CD4-positive, alpha-beta T cell (primary cell): ENCODE data around the gene RPTOR. TPM values are rescaled to one million over a fixed set of nuclear protein-coding genes. Genes with fewer than 3 reads are reported as not detected.
"Not testable (repeated sequence)": the region's sequence is repeated elsewhere in the genome, so short reads cannot be mapped to it uniquely, and the experiment has no call there.

Source experiments
- ATAC-seq: fragments of 200-7000 bp; cut with Tn5 transposase; one replicate; pipeline ENCODE4 v1.10.0; 2022; ENCODE audit warnings: mild to moderate bottlenecking; ENCODE audit not compliant: poor library complexity
- CTCF ChIA-PET: fragments of 350-600 bp; sonication (Branson Sonifier 250); formaldehyde crosslinking; loops from one replicate; lab custom pipeline; 2021; ENCODE audit warnings: antibody characterized with exemption, inconsistent platforms; lab: Charles Lee
- POLR2A ChIA-PET: fragments of 350-600 bp; sonication (Branson Sonifier 250); formaldehyde crosslinking; loops from one replicate; lab custom pipeline; 2021; ENCODE audit warnings: antibody characterized with exemption, inconsistent platforms; lab: Charles Lee
- DNase-seq, 14 experiments: peaks; one replicate each; pipeline ENCODE4 v3.0.0-alpha.2; 2013 to 2020; ENCODE audit warnings: mixed read lengths in 2 of 14
- H3K27ac ChIP-seq, 2 donors: one replicate each; pipeline versions ENCODE4 v1.5.1 to v1.7.0; 2013; ENCODE audit warnings: low read length in 2 of 2, low read depth in 1 of 2, mild to moderate bottlenecking in 1 of 2
- H3K27me3 ChIP-seq, 2 experiments: 1 replicate in 1 of 2; 2 replicates in 1 of 2; pipeline versions ENCODE4 v1.6.1 to v1.7.0; 2013; ENCODE audit warnings: low read length in 2 of 2, control low read depth in 1 of 2, mild to moderate bottlenecking in 1 of 2, moderate library complexity in 1 of 2; ENCODE audit not compliant: insufficient read depth in 2 of 2, control insufficient read depth in 1 of 2
- H3K36me3 ChIP-seq: one replicate; pipeline ENCODE4 v1.6.1; 2013; ENCODE audit warnings: low read length, control low read depth; ENCODE audit not compliant: insufficient read depth
- H3K4me1 ChIP-seq: one replicate; pipeline ENCODE4 v1.6.1; 2013; ENCODE audit warnings: low read length, control low read depth; ENCODE audit not compliant: insufficient read depth
- H3K4me3 ChIP-seq: one replicate; pipeline ENCODE4 v1.5.1; 2013; ENCODE audit warnings: mild to moderate bottlenecking, low read length, moderate library complexity
- H3K9me3 ChIP-seq, 2 experiments: 1 replicate in 1 of 2; 2 replicates in 1 of 2; pipeline versions ENCODE4 v1.6.1 to v1.7.0; 2013; ENCODE audit warnings: low read length in 2 of 2, mild to moderate bottlenecking in 2 of 2, control low read depth in 1 of 2, moderate library complexity in 1 of 2; ENCODE audit not compliant: control insufficient read depth in 1 of 2, insufficient read depth in 1 of 2
- H3K27ac Mint-ChIP-seq: one replicate; pipeline ENCODE4 v1.8.0; 2020; ENCODE audit warnings: mixed read lengths
- H3K27me3 Mint-ChIP-seq: one replicate; pipeline ENCODE4 v1.8.0; 2021; ENCODE audit warnings: mixed read lengths
- H3K36me3 Mint-ChIP-seq: one replicate; pipeline ENCODE4 v1.8.0; 2021; ENCODE audit warnings: low read depth, mixed read lengths
- H3K4me1 Mint-ChIP-seq: one replicate; pipeline ENCODE4 v1.8.0; 2021; ENCODE audit warnings: low read depth, mixed read lengths
- H3K4me3 Mint-ChIP-seq: one replicate; pipeline ENCODE4 v1.8.0; 2020; ENCODE audit warnings: mild to moderate bottlenecking, mixed read lengths
- H3K9me3 Mint-ChIP-seq: one replicate; pipeline ENCODE4 v1.8.0; 2020; ENCODE audit warnings: mixed read lengths
- intact Hi-C, 2 experiments: fragments of 100-400 bp; cut with DNase I in 1 of 2; cut with micrococcal nuclease in 1 of 2; formaldehyde crosslinking; loops; one replicate each; pipeline versions ENCODE4 v1.15.1 to v1.9.0; 2023 to 2025; cut with DNase I, micrococcal nuclease
- total RNA-seq, 174 experiments: library from RNA in 2 of 174; stranded (reverse) in 2 of 174; gene quantifications; one replicate each; pipeline ENCODE4 v1.2.3 and lab custom pipeline; 2021 to 2026
- TF ChIP-seq, protein P1 (sequence below): fragments of 200-600 bp; IDR thresholded peaks from one replicate; pipeline ENCODE4 v1.8.0; 2022; ENCODE audit warnings: antibody characterized with exemption, mild to moderate bottlenecking

The RPTOR gene
- total RNA-seq, 2 experiments from 2014 or later = 45.0 to 47.1 TPM

DNA sequence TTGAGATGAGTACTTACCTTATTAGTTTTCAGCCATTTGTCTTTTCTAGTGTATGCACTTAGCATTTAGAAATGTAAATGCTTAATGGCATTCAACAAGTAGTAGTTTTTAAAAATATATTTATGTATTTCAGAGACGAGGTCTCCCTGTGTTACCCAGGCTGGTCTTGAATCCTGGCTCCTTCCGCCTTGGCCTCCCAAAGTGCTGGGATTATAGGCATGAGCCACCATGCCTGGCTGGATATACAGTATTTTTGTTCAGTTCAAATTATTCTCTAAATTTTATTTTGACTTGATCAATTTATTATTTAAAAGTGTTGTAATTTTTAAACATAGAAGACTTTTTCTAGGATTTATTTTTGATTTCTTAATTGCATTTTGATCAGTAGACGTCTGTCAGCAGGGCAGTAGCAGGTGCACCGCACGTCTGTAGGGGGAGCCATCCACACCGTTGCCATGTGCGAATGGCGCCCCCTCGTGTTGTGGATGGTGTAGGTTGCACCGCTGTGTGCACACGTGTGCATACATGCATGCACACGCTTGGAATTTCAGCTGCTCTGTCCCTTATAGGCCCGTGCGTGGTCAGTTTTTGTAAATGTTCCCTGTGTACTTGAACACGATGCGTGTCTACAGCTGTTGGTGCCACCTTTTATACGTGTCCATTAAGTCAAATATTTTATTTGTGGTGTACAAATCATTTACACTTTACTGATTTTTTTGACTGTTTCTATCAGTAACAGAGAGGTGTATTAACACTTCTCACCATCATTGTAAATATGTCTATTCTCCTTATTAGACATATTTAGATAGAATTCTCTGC, 30.6 kb downstream of the RPTOR start:
- Mint-ChIP-seq H3K36me3 (peaks cover 13% of the 10 kb centered on the region), H3K27me3 (no peaks in the 10 kb centered on the region), H3K9me3 (no peaks in the 10 kb centered on the region), H3K4me3 (no peak overlapping the region), H3K27ac (no peak overlapping the region), H3K4me1 (peaks cover 25% of the 10 kb centered on the region)
- peak; percentile 100 for ATAC-seq
- TF ChIP-seq, protein P1, sequence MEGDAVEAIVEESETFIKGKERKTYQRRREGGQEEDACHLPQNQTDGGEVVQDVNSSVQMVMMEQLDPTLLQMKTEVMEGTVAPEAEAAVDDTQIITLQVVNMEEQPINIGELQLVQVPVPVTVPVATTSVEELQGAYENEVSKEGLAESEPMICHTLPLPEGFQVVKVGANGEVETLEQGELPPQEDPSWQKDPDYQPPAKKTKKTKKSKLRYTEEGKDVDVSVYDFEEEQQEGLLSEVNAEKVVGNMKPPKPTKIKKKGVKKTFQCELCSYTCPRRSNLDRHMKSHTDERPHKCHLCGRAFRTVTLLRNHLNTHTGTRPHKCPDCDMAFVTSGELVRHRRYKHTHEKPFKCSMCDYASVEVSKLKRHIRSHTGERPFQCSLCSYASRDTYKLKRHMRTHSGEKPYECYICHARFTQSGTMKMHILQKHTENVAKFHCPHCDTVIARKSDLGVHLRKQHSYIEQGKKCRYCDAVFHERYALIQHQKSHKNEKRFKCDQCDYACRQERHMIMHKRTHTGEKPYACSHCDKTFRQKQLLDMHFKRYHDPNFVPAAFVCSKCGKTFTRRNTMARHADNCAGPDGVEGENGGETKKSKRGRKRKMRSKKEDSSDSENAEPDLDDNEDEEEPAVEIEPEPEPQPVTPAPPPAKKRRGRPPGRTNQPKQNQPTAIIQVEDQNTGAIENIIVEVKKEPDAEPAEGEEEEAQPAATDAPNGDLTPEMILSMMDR = peak; percentile 100
- no peaks in the 10 kb centered on the region for H3K9me3 ChIP-seq
- peak; percentile 85 to 97 (median 90) for DNase-seq
- intact Hi-C loops = loop anchor here (1.0 to 5.0 kb wide), 4 partner anchors 92 to 324 kb away; no protein-coding TSS in a partner anchor
- CTCF ChIA-PET = interaction anchor here (0.5 to 1.6 kb wide), 28 partner anchors 9 to 328 kb away, joined by 3 to 11 read pairs (median 4); no protein-coding TSS in a partner anchor
- H3K27ac ChIP-seq = no peak overlapping the region
- H3K27me3 ChIP-seq = no peaks in the 10 kb centered on the region
- POLR2A ChIA-PET = interaction anchor here (0.5 to 0.9 kb wide), 2 partner anchors 83 to 88 kb away, joined by 3 read pairs; no protein-coding TSS in a partner anchor
- H3K36me3 ChIP-seq = peaks cover 3% of the 10 kb centered on the region
- H3K4me1 ChIP-seq = no peaks in the 10 kb centered on the region
- H3K4me3 ChIP-seq = no peak overlapping the region

DNA sequence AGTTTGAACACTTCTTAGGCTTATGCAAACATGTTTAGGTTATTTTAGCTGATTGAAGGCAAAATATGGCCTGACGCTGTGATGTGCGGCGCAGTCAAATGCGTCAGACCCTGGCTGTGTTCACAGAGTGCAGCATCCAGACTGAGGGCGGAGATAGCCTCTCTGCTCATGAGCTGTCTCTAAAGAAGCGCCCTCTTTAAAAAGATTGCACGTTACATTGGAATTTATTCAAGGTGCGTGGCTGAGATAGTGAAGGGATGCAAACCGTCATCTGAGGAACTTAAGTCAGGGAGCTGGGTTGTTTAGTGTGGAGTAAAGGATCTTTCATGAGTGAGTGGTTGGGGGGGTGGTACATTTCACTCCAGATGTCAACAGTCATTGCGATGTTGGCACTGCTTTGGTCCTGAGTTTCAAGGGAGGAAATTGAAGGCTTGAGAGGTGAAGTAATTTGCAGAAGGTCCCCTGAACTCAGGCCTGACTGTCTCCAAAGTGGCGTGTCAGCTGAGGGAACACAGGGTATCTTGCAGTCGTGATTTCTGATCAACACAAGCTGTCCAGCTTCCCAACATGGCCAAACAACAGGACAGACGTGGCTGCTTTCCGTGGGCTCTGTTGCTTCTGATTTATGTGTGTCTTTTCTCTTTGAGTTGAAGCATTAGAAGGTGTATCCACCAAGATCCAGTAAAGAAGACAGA, 33.4 kb downstream of the RPTOR start:
- H3K4me3 Mint-ChIP-seq = no peak overlapping the region
- H3K4me1 ChIP-seq = no peaks in the 10 kb centered on the region
- ChIA-PET CTCF (no interaction called here), POLR2A (interaction anchor here (1.0 kb wide), 1 partner anchor 151 kb away, joined by 3 read pairs; no protein-coding TSS in a partner anchor)
- H3K4me1 Mint-ChIP-seq = peaks cover 41% of the 10 kb centered on the region
- H3K27me3 Mint-ChIP-seq = no peaks in the 10 kb centered on the region
- H3K27me3 ChIP-seq = no peaks in the 10 kb centered on the region
- DNase-seq (no peak), ATAC-seq (no peak)
- peaks cover 11% of the 10 kb centered on the region for H3K36me3 Mint-ChIP-seq
- no peaks in the 10 kb centered on the region for H3K9me3 Mint-ChIP-seq
- TF ChIP-seq, protein P1 = no peak
- no peak overlapping the region for H3K4me3 ChIP-seq
- no peak overlapping the region for H3K27ac Mint-ChIP-seq
- H3K27ac ChIP-seq = no peak overlapping the region
- intact Hi-C loops = loop anchor here in 1 of 2 experiments (5.0 kb wide), 1 partner anchor 89 kb away; no protein-coding TSS in a partner anchor
- H3K36me3 ChIP-seq = peaks cover 8% of the 10 kb centered on the region
- H3K9me3 ChIP-seq = no peaks in the 10 kb centered on the region

DNA sequence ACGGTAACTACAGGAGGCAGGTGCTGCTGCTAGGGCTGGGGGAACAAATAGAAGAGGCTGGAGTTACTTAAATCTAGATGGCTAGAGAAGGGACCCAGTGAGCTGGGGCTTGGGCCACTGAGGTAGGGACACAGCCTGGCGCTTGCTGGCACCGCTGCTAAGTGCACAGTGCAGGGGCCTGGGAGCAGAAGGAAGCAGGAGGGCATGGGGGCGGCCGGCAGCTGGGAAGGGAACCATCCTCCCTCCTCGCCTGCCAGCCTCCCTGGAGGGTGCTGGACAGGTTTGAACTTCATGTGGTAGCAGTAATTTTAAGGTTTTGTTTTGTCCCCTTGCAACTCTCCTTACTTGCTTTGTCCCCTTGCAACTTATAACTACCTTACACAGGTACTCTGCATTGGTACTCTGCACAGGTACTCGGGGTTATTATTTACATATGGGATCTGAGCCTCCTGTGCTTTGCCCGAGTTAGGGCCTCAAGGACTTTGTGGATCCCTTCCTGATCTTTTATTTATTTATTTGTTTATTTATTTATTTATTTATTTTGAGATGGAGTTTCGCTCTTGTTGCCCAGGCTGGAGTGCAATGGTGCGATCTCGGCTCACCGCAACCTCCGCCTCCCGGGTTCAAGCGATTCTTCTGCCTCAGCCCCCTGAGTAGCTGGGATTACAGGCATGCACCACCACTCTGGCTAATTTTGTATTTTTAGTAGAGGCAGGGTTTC, 34.2 kb downstream of the RPTOR start:
- H3K4me3 Mint-ChIP-seq, H3K27ac ChIP-seq, H3K9me3 ChIP-seq, H3K27ac Mint-ChIP-seq, H3K27me3 ChIP-seq, H3K36me3 ChIP-seq, H3K27me3 Mint-ChIP-seq, H3K9me3 Mint-ChIP-seq, POLR2A ChIA-PET, H3K4me3 ChIP-seq, DNase-seq, ATAC-seq, CTCF ChIA-PET, H3K4me1 ChIP-seq: not testable (repeated sequence)
- H3K4me1 Mint-ChIP-seq = peaks cover 41% of the 10 kb centered on the region
- intact Hi-C loops = loop anchor here in 1 of 2 experiments (5.0 kb wide), 1 partner anchor 88 kb away; no protein-coding TSS in a partner anchor
- peaks cover 11% of the 10 kb centered on the region for H3K36me3 Mint-ChIP-seq
